DND-41 (cell line): ENCODE results near the gene ALDH1A3.

Experiments
- ATAC-seq: fragments of 200-7000 bp; cut with Tn5 transposase; 3 replicates; pipeline ENCODE4 v1.9.1; 2021; ENCODE audit warnings: low read depth; ENCODE audit not compliant: insufficient read depth
- DNase-seq: peaks from one replicate; pipeline ENCODE4 v3.0.0-alpha.2; 2020
- H2AFZ ChIP-seq: 2 replicates; pipeline ENCODE4 v1.6.0; 2012; ENCODE audit warnings: low read depth, low read length
- H3K27ac ChIP-seq: 2 replicates; pipeline ENCODE4 v1.5.1; 2012; ENCODE audit warnings: low read length, inconsistent platforms
- H3K27me3 ChIP-seq: fragments of 200-600 bp; sonication (generic); 2 replicates; pipeline ENCODE4 v1.6.0; 2012; ENCODE audit warnings: low read length, mild to moderate bottlenecking, inconsistent platforms; ENCODE audit not compliant: insufficient read depth, poor library complexity
- H3K36me3 ChIP-seq: 2 replicates; pipeline ENCODE4 v1.5.1; 2012; ENCODE audit warnings: low read length, inconsistent platforms; ENCODE audit not compliant: insufficient read depth
- H3K4me1 ChIP-seq: 2 replicates; pipeline ENCODE4 v1.5.1; 2012; ENCODE audit warnings: mild to moderate bottlenecking, low read length; ENCODE audit not compliant: insufficient read depth
- H3K4me2 ChIP-seq: 2 replicates; pipeline ENCODE4 v1.6.0; 2012; ENCODE audit warnings: mild to moderate bottlenecking, moderate library complexity, low read length, inconsistent platforms; ENCODE audit not compliant: insufficient read depth
- H3K4me3 ChIP-seq, 2 experiments: fragments of 200-600 bp in 1 of 2; shearing (Covaris generic) in 1 of 2; 2 replicates each; pipeline ENCODE4 v1.5.1; 2012 to 2016; ENCODE audit warnings: inconsistent platforms in 2 of 2, low read length in 2 of 2, mild to moderate bottlenecking in 2 of 2, low read depth in 1 of 2, moderate library complexity in 1 of 2
- H3K79me2 ChIP-seq: 2 replicates; pipeline ENCODE4 v1.6.0; 2012; ENCODE audit warnings: low read length, inconsistent platforms; ENCODE audit not compliant: insufficient read depth
- H3K9ac ChIP-seq: 2 replicates; pipeline ENCODE4 v1.6.0; 2012; ENCODE audit warnings: low read depth, mild to moderate bottlenecking, inconsistent platforms, low read length, moderate library complexity
- H3K9me3 ChIP-seq: 2 replicates; pipeline ENCODE4 v1.5.1; 2012; ENCODE audit warnings: low read length, moderate library complexity, mild to moderate bottlenecking, inconsistent platforms; ENCODE audit not compliant: insufficient read depth, severe bottlenecking
- H4K20me1 ChIP-seq: 2 replicates; pipeline ENCODE4 v1.6.0; 2012; ENCODE audit warnings: low read length; ENCODE audit not compliant: insufficient read depth
- CTCF ChIP-seq: IDR thresholded peaks from 2 replicates; pipeline ENCODE4 v1.5.1; 2012; ENCODE audit warnings: borderline replicate concordance, low read length, moderate library complexity, mild to moderate bottlenecking; ENCODE audit not compliant: poor library complexity, severe bottlenecking; ENCODE audit errors: extremely low read depth
- EZH2 ChIP-seq: IDR thresholded peaks from 3 replicates; pipeline ENCODE4 v1.6.1; 2012; ENCODE audit warnings: borderline replicate concordance, low read depth, mild to moderate bottlenecking, moderate library complexity, low read length, inconsistent platforms; ENCODE audit not compliant: severe bottlenecking

ALDH1A3 gene

GRCh38 chr15:100893261-100893963 lies 13.8 kb downstream of the ALDH1A3 start:
- ATAC-seq, result no peak
- H4K20me1 ChIP-seq, result no peaks in the 10 kb centered on the region
- no peaks in the 10 kb centered on the region for H3K9me3 ChIP-seq
- H3K36me3 ChIP-seq, result no peaks in the 10 kb centered on the region
- peaks cover 30% of the 10 kb centered on the region for H3K27me3 ChIP-seq
- H3K79me2 ChIP-seq, result no peaks in the 10 kb centered on the region
- H3K4me1 ChIP-seq, result no peaks in the 10 kb centered on the region
- no peak overlapping the region for H3K9ac ChIP-seq
- no peak for TF ChIP-seq CTCF
- H3K4me2 ChIP-seq, result no peak overlapping the region
- no peak overlapping the region for H2AFZ ChIP-seq
- no peak overlapping the region for H3K4me3 ChIP-seq
- H3K27ac ChIP-seq, result no peak overlapping the region
- no peak for DNase-seq

- Histone ChIP-seq H3K4me3 (no peak overlapping the region), H4K20me1 (no peaks in the 10 kb centered on the region), H3K9me3 (no peaks in the 10 kb centered on the region), H3K27ac (no peak overlapping the region), H3K79me2 (no peaks in the 10 kb centered on the region), H3K9ac (no peak overlapping the region), H3K27me3 (peaks cover 27% of the 10 kb centered on the region), H2AFZ (no peak overlapping the region), H3K4me2 (no peak overlapping the region), H3K36me3 (no peaks in the 10 kb centered on the region), H3K4me1 (no peaks in the 10 kb centered on the region)
- DNase-seq (no peak), ATAC-seq (no peak)
- TF ChIP-seq EZH2 (no peak), CTCF (no peak)
Observed at GRCh38 chr15:100893964-100894295, 14.3 kb downstream of the ALDH1A3 start.

GRCh38 chr15:100895721-100896120 lies 16.1 kb downstream of the ALDH1A3 start:
- ATAC-seq (no peak), DNase-seq (no peak)
- Histone ChIP-seq H3K9ac (no peak overlapping the region), H2AFZ (no peak overlapping the region), H3K27me3 (peaks cover 10% of the 10 kb centered on the region), H4K20me1 (no peaks in the 10 kb centered on the region), H3K4me3 (no peak overlapping the region), H3K4me1 (no peaks in the 10 kb centered on the region), H3K4me2 (no peak overlapping the region), H3K9me3 (no peaks in the 10 kb centered on the region), H3K79me2 (no peaks in the 10 kb centered on the region), H3K27ac (no peak overlapping the region), H3K36me3 (no peaks in the 10 kb centered on the region)
- TF ChIP-seq CTCF (no peak), EZH2 (no peak)
